ENCODE measurements around the gene TLK2.
"Not testable (repeated sequence)": the region's sequence is repeated elsewhere in the genome, so short reads cannot be mapped to it uniquely, and the experiment has no call there.

Gene TLK2

GRCh38 chr17:62601471-62601870 is 122.8 kb downstream of the TLK2 start:
- DNase-seq: no peak
- no peak for TF ChIP-seq CTCF (IDR thresholded peaks at IDR 0.05)
- intact Hi-C loops (cut with DNase I; ENCODE audit: low total_unique reads): no loop called here
- Histone ChIP-seq H3K36me3 (peaks cover 38 to 85% (median 62%) of the 10 kb centered on the region in 3 donors), H3K9me3 (no peaks in the 10 kb centered on the region), H3K4me3 (no peak overlapping the region), H3K4me1 (no peaks in the 10 kb centered on the region), H3K27ac (no peak overlapping the region), H3K27me3 (no peaks in the 10 kb centered on the region)

GRCh38 chr17:62603783-62604182 is 125.2 kb downstream of the TLK2 start:
- intact Hi-C loops (cut with DNase I; ENCODE audit: low total_unique reads); H3K27ac ChIP-seq: not testable (repeated sequence)
- peaks cover 47 to 88% (median 68%) of the 10 kb centered on the region in 3 donors for H3K36me3 ChIP-seq

GRCh38 chr17:62605588-62605987 is 127.0 kb downstream of the TLK2 start:
- H3K27ac ChIP-seq: no peak overlapping the region
- intact Hi-C loops (cut with DNase I; ENCODE audit: low total_unique reads): no loop called here
- H3K27me3 ChIP-seq: no peaks in the 10 kb centered on the region
- no peak overlapping the region for H3K4me3 ChIP-seq
- TF ChIP-seq CTCF (IDR thresholded peaks at IDR 0.05): no peak
- no peak for DNase-seq
- peaks cover 63 to 88% (median 69%) of the 10 kb centered on the region in 3 donors for H3K36me3 ChIP-seq
- no peaks in the 10 kb centered on the region for H3K9me3 ChIP-seq
- H3K4me1 ChIP-seq: no peaks in the 10 kb centered on the region

More at GRCh38 chr17:62603783-62604182, 125.2 kb downstream of the TLK2 start:
- not testable (repeated sequence) for H3K27me3 ChIP-seq, H3K4me1 ChIP-seq, H3K9me3 ChIP-seq, H3K4me3 ChIP-seq, DNase-seq

GRCh38 chr17:62611292-62611691 is 132.7 kb downstream of the TLK2 start:
- H3K4me3 ChIP-seq: no peak overlapping the region
- H3K36me3 ChIP-seq: peaks cover 58 to 94% (median 80%) of the 10 kb centered on the region in 3 donors
- no peaks in the 10 kb centered on the region for H3K4me1 ChIP-seq
- TF ChIP-seq CTCF (IDR thresholded peaks at IDR 0.05): no peak
- intact Hi-C loops (cut with DNase I; ENCODE audit: low total_unique reads): no loop called here
- DNase-seq: no peak
- H3K27ac ChIP-seq: no peak overlapping the region
- no peaks in the 10 kb centered on the region for H3K9me3 ChIP-seq
- H3K27me3 ChIP-seq: no peaks in the 10 kb centered on the region

- Histone ChIP-seq H3K27ac (no peak overlapping the region), H3K4me1 (no peaks in the 10 kb centered on the region), H3K4me3 (no peak overlapping the region), H3K9me3 (no peaks in the 10 kb centered on the region), H3K36me3 (peaks cover 54 to 91% (median 76%) of the 10 kb centered on the region in 3 donors), H3K27me3 (no peaks in the 10 kb centered on the region)
- intact Hi-C loops (cut with DNase I; ENCODE audit: low total_unique reads): no loop called here
- no peak for DNase-seq
- no peak for TF ChIP-seq CTCF (IDR thresholded peaks at IDR 0.05)
These were observed 133.1 kb downstream of the TLK2 start for GRCh38 chr17:62611728-62612127.

- H3K4me1 ChIP-seq; H3K27me3 ChIP-seq; DNase-seq; intact Hi-C loops (cut with DNase I; ENCODE audit: low total_unique reads); H3K27ac ChIP-seq; H3K4me3 ChIP-seq; H3K9me3 ChIP-seq: not testable (repeated sequence)
- peaks cover 52 to 89% (median 72%) of the 10 kb centered on the region in 3 donors for H3K36me3 ChIP-seq
These were observed 133.7 kb downstream of the TLK2 start for GRCh38 chr17:62612289-62612688.

- H3K27ac ChIP-seq; H3K9me3 ChIP-seq; H3K4me3 ChIP-seq; H3K27me3 ChIP-seq; DNase-seq; H3K4me1 ChIP-seq; intact Hi-C loops (cut with DNase I; ENCODE audit: low total_unique reads): not testable (repeated sequence)
- H3K36me3 ChIP-seq: peaks cover 44 to 88% (median 64%) of the 10 kb centered on the region in 3 donors
These were observed 134.5 kb downstream of the TLK2 start for GRCh38 chr17:62613095-62613494.
